ENCODE results near the gene CLDN5. TPM values are rescaled to one million over a fixed set of nuclear protein-coding genes. Genes with fewer than 3 reads are reported as not detected.

CLDN5 gene
- total RNA-seq, 1 experiment from 2014 or later, result 0.47 TPM

- ATAC-seq, result no peak
- Histone ChIP-seq H3K9ac (ENCODE audit: low read length) (no peak overlapping the region), H3K9me2 (replicated peaks; ENCODE audit: low read length) (no peaks in the 10 kb centered on the region), H3K27me3 (ENCODE audit: low read length) (no peaks in the 10 kb centered on the region), H3K4me3 (ENCODE audit: low read length) (no peak overlapping the region), H3F3A (ENCODE audit: low read length, unreplicated experiment) (no peaks in the 10 kb centered on the region), H4K20me1 (ENCODE audit: low read length) (no peaks in the 10 kb centered on the region), H3K79me2 (ENCODE audit: low read length) (no peaks in the 10 kb centered on the region), H3K36me3 (ENCODE audit: low read depth, low read length) (no peaks in the 10 kb centered on the region), H3K4me1 (ENCODE audit: insufficient read depth, low read length) (peaks cover 11% of the 10 kb centered on the region), H3K27ac (ENCODE audit: low read length) (peak overlapping the region; percentile 37; the same call in 1 of the 2 replicates), H2AFZ (ENCODE audit: low read length) (no peak overlapping the region), H3K9me3 (ENCODE audit: low read length) (no peaks in the 10 kb centered on the region), H3K4me2 (ENCODE audit: low read length) (no peak overlapping the region)
- no TSS peak for BruUV-seq (replicated peaks)
- DNase-seq, result no peak
- ChIA-PET POLR2A (ENCODE audit: unreplicated experiment) (no interaction called here), CTCF (interaction anchor here (0.7 kb wide), 1 partner anchor 103 kb away, joined by 3 read pairs; no protein-coding TSS in a partner anchor)
- intact Hi-C loops (cut with micrococcal nuclease), result no loop called here
- TF ChIP-seq CTCF (conservative IDR thresholded peaks at IDR 0.05; ENCODE audit: low read depth, low read length), result no peak
- no peak for TF ChIP-seq EZH2 (IDR thresholded peaks at IDR 0.05; ENCODE audit: low read length, unreplicated experiment)
- TF ChIP-seq EZH2phosphoT487 (IDR thresholded peaks at IDR 0.05; ENCODE audit: borderline replicate concordance, low read length), result no peak
These were observed 3.1 kb upstream of the CLDN5 start for GRCh38 chr22:19527321-19527721.

GRCh38 chr22:19526702-19527111 is 2.5 kb upstream of the CLDN5 start:
- ATAC-seq, result no peak
- H3K9ac ChIP-seq (ENCODE audit: low read length), result no peak overlapping the region
- H3F3A ChIP-seq (ENCODE audit: low read length, unreplicated experiment), result no peaks in the 10 kb centered on the region
- H3K4me3 ChIP-seq (ENCODE audit: low read length), result no peak overlapping the region
- H3K27me3 ChIP-seq (ENCODE audit: low read length), result no peaks in the 10 kb centered on the region
- H3K4me2 ChIP-seq (ENCODE audit: low read length), result no peak overlapping the region
- no peak overlapping the region for H3K27ac ChIP-seq (ENCODE audit: low read length)
- TF ChIP-seq EZH2 (IDR thresholded peaks at IDR 0.05; ENCODE audit: low read length, unreplicated experiment) (no peak), EZH2phosphoT487 (IDR thresholded peaks at IDR 0.05; ENCODE audit: borderline replicate concordance, low read length) (no peak), CTCF (conservative IDR thresholded peaks at IDR 0.05; ENCODE audit: low read depth, low read length) (no peak)
- DNase-seq, result no peak
- H3K79me2 ChIP-seq (ENCODE audit: low read length), result no peaks in the 10 kb centered on the region
- H2AFZ ChIP-seq (ENCODE audit: low read length), result no peak overlapping the region
- H4K20me1 ChIP-seq (ENCODE audit: low read length), result no peaks in the 10 kb centered on the region
- intact Hi-C loops (cut with micrococcal nuclease), result no loop called here
- H3K9me3 ChIP-seq (ENCODE audit: low read length), result no peaks in the 10 kb centered on the region
- H3K36me3 ChIP-seq (ENCODE audit: low read depth, low read length), result no peaks in the 10 kb centered on the region
- ChIA-PET CTCF (no interaction called here), POLR2A (ENCODE audit: unreplicated experiment) (no interaction called here)
- no peaks in the 10 kb centered on the region for H3K9me2 ChIP-seq (replicated peaks; ENCODE audit: low read length)
- H3K4me1 ChIP-seq (ENCODE audit: insufficient read depth, low read length), result peaks cover 11% of the 10 kb centered on the region
- BruUV-seq (replicated peaks), result no TSS peak

GRCh38 chr22:19526076-19526701 is 2.0 kb upstream of the CLDN5 start:
- H3K27me3 ChIP-seq (ENCODE audit: low read length), result no peaks in the 10 kb centered on the region
- no peaks in the 10 kb centered on the region for H3K9me3 ChIP-seq (ENCODE audit: low read length)
- no peak overlapping the region for H3K4me2 ChIP-seq (ENCODE audit: low read length)
- no TSS peak for BruUV-seq (replicated peaks)
- no peak for ATAC-seq
- no peaks in the 10 kb centered on the region for H3K36me3 ChIP-seq (ENCODE audit: low read depth, low read length)
- no peaks in the 10 kb centered on the region for H3K79me2 ChIP-seq (ENCODE audit: low read length)
- no peak for DNase-seq
- no peaks in the 10 kb centered on the region for H3F3A ChIP-seq (ENCODE audit: low read length, unreplicated experiment)
- H3K9ac ChIP-seq (ENCODE audit: low read length), result no peak overlapping the region
- H3K4me1 ChIP-seq (ENCODE audit: insufficient read depth, low read length), result peaks cover 11% of the 10 kb centered on the region
- POLR2A ChIA-PET (ENCODE audit: unreplicated experiment), result no interaction called here
- CTCF ChIA-PET, result no interaction called here
- no peak overlapping the region for H3K27ac ChIP-seq (ENCODE audit: low read length)
- TF ChIP-seq EZH2phosphoT487 (IDR thresholded peaks at IDR 0.05; ENCODE audit: borderline replicate concordance, low read length), result no peak
- H2AFZ ChIP-seq (ENCODE audit: low read length), result no peak overlapping the region
- H3K4me3 ChIP-seq (ENCODE audit: low read length), result no peak overlapping the region
- no peaks in the 10 kb centered on the region for H4K20me1 ChIP-seq (ENCODE audit: low read length)
- intact Hi-C loops (cut with micrococcal nuclease), result no loop called here
- H3K9me2 ChIP-seq (replicated peaks; ENCODE audit: low read length), result no peaks in the 10 kb centered on the region

Data from PC-3 (cell line).